Measurements from ENCODE around the gene F5. TPM values are rescaled to one million over a fixed set of nuclear protein-coding genes. Genes with fewer than 3 reads are reported as not detected.

The F5 gene
- total and polyA plus RNA-seq, 2 experiments from 2014 or later, result 0.16 TPM; not detected in 1

DNA sequence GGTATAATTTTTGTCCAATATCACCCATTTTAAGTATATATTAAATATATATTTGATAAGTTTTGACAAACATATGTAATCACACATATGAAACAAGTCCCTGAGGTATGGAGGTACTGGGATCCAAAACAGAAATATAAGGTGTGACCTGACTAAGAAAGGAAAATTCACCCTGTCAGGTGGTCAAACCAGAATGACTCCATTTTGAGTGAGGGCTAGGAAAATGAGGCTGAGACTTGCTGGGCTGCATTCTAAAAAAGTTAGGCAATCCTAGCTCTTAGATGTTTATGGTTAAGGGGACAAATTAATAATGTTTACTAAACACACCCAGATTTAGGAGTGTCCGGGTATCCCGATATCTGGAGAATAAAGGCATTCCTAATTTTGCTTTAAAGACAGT, 89.0 kb downstream of the F5 start (continued):
- no peak for TF ChIP-seq ZNF462 (CRISPR knock-in tag; IDR thresholded peaks at IDR 0.05)
- TF ChIP-seq, protein P1, sequence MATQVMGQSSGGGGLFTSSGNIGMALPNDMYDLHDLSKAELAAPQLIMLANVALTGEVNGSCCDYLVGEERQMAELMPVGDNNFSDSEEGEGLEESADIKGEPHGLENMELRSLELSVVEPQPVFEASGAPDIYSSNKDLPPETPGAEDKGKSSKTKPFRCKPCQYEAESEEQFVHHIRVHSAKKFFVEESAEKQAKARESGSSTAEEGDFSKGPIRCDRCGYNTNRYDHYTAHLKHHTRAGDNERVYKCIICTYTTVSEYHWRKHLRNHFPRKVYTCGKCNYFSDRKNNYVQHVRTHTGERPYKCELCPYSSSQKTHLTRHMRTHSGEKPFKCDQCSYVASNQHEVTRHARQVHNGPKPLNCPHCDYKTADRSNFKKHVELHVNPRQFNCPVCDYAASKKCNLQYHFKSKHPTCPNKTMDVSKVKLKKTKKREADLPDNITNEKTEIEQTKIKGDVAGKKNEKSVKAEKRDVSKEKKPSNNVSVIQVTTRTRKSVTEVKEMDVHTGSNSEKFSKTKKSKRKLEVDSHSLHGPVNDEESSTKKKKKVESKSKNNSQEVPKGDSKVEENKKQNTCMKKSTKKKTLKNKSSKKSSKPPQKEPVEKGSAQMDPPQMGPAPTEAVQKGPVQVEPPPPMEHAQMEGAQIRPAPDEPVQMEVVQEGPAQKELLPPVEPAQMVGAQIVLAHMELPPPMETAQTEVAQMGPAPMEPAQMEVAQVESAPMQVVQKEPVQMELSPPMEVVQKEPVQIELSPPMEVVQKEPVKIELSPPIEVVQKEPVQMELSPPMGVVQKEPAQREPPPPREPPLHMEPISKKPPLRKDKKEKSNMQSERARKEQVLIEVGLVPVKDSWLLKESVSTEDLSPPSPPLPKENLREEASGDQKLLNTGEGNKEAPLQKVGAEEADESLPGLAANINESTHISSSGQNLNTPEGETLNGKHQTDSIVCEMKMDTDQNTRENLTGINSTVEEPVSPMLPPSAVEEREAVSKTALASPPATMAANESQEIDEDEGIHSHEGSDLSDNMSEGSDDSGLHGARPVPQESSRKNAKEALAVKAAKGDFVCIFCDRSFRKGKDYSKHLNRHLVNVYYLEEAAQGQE (IDR thresholded peaks at IDR 0.05; ENCODE audit: unreplicated experiment), result no peak

GRCh38 chr1:169495916-169496315, 90.4 kb downstream of the F5 start:
- Histone ChIP-seq H3K27me3 (ENCODE audit: insufficient read depth) (no peaks in the 10 kb centered on the region), H3K9me2 (ENCODE audit: insufficient read depth) (no peaks in the 10 kb centered on the region), H3K79me2 (replicated peaks; ENCODE audit: insufficient read depth) (no peaks in the 10 kb centered on the region), H3K4me2 (no peak overlapping the region), H2AFZ (no peak overlapping the region), H3K4me1 (ENCODE audit: insufficient read depth) (no peaks in the 10 kb centered on the region), H3K4me3 (no peak overlapping the region), H3F3A (replicated peaks; ENCODE audit: low read depth) (no peaks in the 10 kb centered on the region), H4K20me1 (replicated peaks; ENCODE audit: insufficient read depth) (no peaks in the 10 kb centered on the region), H3K36me3 (ENCODE audit: insufficient read depth) (no peaks in the 10 kb centered on the region), H3K27ac (ENCODE audit: low read depth) (no peak overlapping the region)
- Mint-ChIP-seq H3K9me3 (no peaks in the 10 kb centered on the region), H3K4me1 (no peaks in the 10 kb centered on the region), H3K4me3 (no peak overlapping the region), H3K27me3 (ENCODE audit: insufficient read depth, low read depth, poor library complexity) (no peaks in the 10 kb centered on the region), H3K27ac (no peak overlapping the region), H3K36me3 (ENCODE audit: low read depth) (no peaks in the 10 kb centered on the region)
- DNase-seq (ENCODE audit: low spot score), result no peak
- ATAC-seq, result no peak
- TF ChIP-seq ZNF331 (CRISPR knock-in tag; IDR thresholded peaks at IDR 0.05; ENCODE audit: low read depth) (no peak), EZH2phosphoT487 (IDR thresholded peaks at IDR 0.05; ENCODE audit: unreplicated experiment) (no peak), POLR2AphosphoS5 (IDR thresholded peaks at IDR 0.05; ENCODE audit: low read depth) (no peak)
- TF ChIP-seq, protein P2, sequence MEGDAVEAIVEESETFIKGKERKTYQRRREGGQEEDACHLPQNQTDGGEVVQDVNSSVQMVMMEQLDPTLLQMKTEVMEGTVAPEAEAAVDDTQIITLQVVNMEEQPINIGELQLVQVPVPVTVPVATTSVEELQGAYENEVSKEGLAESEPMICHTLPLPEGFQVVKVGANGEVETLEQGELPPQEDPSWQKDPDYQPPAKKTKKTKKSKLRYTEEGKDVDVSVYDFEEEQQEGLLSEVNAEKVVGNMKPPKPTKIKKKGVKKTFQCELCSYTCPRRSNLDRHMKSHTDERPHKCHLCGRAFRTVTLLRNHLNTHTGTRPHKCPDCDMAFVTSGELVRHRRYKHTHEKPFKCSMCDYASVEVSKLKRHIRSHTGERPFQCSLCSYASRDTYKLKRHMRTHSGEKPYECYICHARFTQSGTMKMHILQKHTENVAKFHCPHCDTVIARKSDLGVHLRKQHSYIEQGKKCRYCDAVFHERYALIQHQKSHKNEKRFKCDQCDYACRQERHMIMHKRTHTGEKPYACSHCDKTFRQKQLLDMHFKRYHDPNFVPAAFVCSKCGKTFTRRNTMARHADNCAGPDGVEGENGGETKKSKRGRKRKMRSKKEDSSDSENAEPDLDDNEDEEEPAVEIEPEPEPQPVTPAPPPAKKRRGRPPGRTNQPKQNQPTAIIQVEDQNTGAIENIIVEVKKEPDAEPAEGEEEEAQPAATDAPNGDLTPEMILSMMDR (conservative IDR thresholded peaks at IDR 0.05; ENCODE audit: low read depth in 2 of 2), result no peak
